SK-N-SH treated with all-trans-retinoic acid at 6 μM for 48 hours (cell line): ENCODE measurements around the gene KCNJ16.

Experiments
- ARNTL ChIP-seq: fragments of 450-650 bp; formaldehyde crosslinking; IDR thresholded peaks from 2 replicates; pipeline ENCODE4 v1.5.0; 2020; ENCODE audit warnings: low read depth, mild to moderate bottlenecking, moderate library complexity, borderline replicate concordance
- BACH2 ChIP-seq: fragments of 250-450 bp; sonication (Bioruptor Pico); IDR thresholded peaks from 2 replicates; pipeline ENCODE4 v1.9.0; 2021; ENCODE audit warnings: mild to moderate bottlenecking, borderline replicate concordance
- CSDC2 ChIP-seq: fragments of 250-450 bp; sonication (Bioruptor Pico); IDR thresholded peaks from 2 replicates; pipeline ENCODE4 v1.5.0; 2020; ENCODE audit warnings: mild to moderate bottlenecking, moderate library complexity
- OSR1 ChIP-seq: fragments of 250-450 bp; sonication (Bioruptor Pico); IDR thresholded peaks from 2 replicates; pipeline ENCODE4 v1.8.0; 2022; ENCODE audit warnings: moderate library complexity, mild to moderate bottlenecking, inconsistent platforms
- RARB ChIP-seq: fragments of 250-450 bp; sonication (Bioruptor Pico); IDR thresholded peaks from 2 replicates; pipeline ENCODE4 v1.8.0; 2021; ENCODE audit warnings: mild to moderate bottlenecking, moderate library complexity
- SNAI2 ChIP-seq: fragments of 250-450 bp; sonication (Bioruptor Pico); IDR thresholded peaks from 2 replicates; pipeline ENCODE4 v1.5.0; 2020; ENCODE audit warnings: mild to moderate bottlenecking, moderate library complexity
- TCF4 ChIP-seq: fragments of 250-450 bp; sonication (Bioruptor Pico); IDR thresholded peaks from 2 replicates; pipeline ENCODE4 v1.8.0; 2021; ENCODE audit warnings: mild to moderate bottlenecking, moderate library complexity, borderline replicate concordance
- ZC3H10 ChIP-seq: fragments of 250-450 bp; sonication (Bioruptor Pico); IDR thresholded peaks from 2 replicates; pipeline ENCODE4 v1.5.1; 2021; ENCODE audit warnings: mild to moderate bottlenecking, moderate library complexity
- ZFP3 ChIP-seq: fragments of 250-450 bp; sonication (Bioruptor Pico); IDR thresholded peaks from 2 replicates; pipeline ENCODE4 v1.5.0; 2020; ENCODE audit warnings: mild to moderate bottlenecking, moderate library complexity
- ZFP30 ChIP-seq: fragments of 450-650 bp; formaldehyde crosslinking; IDR thresholded peaks from 2 replicates; pipeline ENCODE4 v1.5.0; 2022; ENCODE audit warnings: mild to moderate bottlenecking, moderate library complexity
- ZNF70 ChIP-seq: fragments of 450-650 bp; formaldehyde crosslinking; IDR thresholded peaks from 2 replicates; pipeline ENCODE4 v1.5.0; 2020; ENCODE audit warnings: mild to moderate bottlenecking, moderate library complexity
- ZNF8 ChIP-seq: fragments of 450-650 bp; formaldehyde crosslinking; IDR thresholded peaks from 2 replicates; pipeline ENCODE4 v1.5.0; 2020; ENCODE audit warnings: mild to moderate bottlenecking, moderate library complexity
- TF ChIP-seq, protein P1 (sequence below): fragments of 250-450 bp; sonication (Bioruptor Pico); IDR thresholded peaks from 2 replicates; pipeline ENCODE4 v1.5.0; 2020; ENCODE audit warnings: mild to moderate bottlenecking, moderate library complexity
- TF ChIP-seq, protein P2 (sequence below): fragments of 250-450 bp; sonication (Bioruptor Pico); IDR thresholded peaks from 2 replicates; pipeline ENCODE4 v1.8.0; 2020; ENCODE audit warnings: mild to moderate bottlenecking, moderate library complexity, borderline replicate concordance

GRCh38 chr17:70158180-70158579 is 83.2 kb downstream of the KCNJ16 start:
- TF ChIP-seq OSR1 (CRISPR knock-in tag) (no peak), ZC3H10 (CRISPR knock-in tag) (no peak), ZNF70 (no peak), ZFP3 (CRISPR knock-in tag) (no peak), SNAI2 (no peak), ARNTL (CRISPR knock-in tag) (no peak), TCF4 (CRISPR knock-in tag) (no peak), ZNF8 (CRISPR knock-in tag) (no peak), CSDC2 (CRISPR knock-in tag) (no peak), BACH2 (CRISPR knock-in tag) (no peak), RARB (no peak), ZFP30 (CRISPR knock-in tag) (no peak)
- TF ChIP-seq, protein P1, sequence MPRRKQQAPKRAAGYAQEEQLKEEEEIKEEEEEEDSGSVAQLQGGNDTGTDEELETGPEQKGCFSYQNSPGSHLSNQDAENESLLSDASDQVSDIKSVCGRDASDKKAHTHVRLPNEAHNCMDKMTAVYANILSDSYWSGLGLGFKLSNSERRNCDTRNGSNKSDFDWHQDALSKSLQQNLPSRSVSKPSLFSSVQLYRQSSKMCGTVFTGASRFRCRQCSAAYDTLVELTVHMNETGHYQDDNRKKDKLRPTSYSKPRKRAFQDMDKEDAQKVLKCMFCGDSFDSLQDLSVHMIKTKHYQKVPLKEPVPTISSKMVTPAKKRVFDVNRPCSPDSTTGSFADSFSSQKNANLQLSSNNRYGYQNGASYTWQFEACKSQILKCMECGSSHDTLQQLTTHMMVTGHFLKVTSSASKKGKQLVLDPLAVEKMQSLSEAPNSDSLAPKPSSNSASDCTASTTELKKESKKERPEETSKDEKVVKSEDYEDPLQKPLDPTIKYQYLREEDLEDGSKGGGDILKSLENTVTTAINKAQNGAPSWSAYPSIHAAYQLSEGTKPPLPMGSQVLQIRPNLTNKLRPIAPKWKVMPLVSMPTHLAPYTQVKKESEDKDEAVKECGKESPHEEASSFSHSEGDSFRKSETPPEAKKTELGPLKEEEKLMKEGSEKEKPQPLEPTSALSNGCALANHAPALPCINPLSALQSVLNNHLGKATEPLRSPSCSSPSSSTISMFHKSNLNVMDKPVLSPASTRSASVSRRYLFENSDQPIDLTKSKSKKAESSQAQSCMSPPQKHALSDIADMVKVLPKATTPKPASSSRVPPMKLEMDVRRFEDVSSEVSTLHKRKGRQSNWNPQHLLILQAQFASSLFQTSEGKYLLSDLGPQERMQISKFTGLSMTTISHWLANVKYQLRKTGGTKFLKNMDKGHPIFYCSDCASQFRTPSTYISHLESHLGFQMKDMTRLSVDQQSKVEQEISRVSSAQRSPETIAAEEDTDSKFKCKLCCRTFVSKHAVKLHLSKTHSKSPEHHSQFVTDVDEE (CRISPR knock-in tag) = no peak
- TF ChIP-seq, protein P2, sequence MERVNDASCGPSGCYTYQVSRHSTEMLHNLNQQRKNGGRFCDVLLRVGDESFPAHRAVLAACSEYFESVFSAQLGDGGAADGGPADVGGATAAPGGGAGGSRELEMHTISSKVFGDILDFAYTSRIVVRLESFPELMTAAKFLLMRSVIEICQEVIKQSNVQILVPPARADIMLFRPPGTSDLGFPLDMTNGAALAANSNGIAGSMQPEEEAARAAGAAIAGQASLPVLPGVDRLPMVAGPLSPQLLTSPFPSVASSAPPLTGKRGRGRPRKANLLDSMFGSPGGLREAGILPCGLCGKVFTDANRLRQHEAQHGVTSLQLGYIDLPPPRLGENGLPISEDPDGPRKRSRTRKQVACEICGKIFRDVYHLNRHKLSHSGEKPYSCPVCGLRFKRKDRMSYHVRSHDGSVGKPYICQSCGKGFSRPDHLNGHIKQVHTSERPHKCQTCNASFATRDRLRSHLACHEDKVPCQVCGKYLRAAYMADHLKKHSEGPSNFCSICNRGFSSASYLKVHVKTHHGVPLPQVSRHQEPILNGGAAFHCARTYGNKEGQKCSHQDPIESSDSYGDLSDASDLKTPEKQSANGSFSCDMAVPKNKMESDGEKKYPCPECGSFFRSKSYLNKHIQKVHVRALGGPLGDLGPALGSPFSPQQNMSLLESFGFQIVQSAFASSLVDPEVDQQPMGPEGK (CRISPR knock-in tag) = no peak
